ENCODE measurements around the gene GUCY2D. TPM values are rescaled to one million over a fixed set of nuclear protein-coding genes. Genes with fewer than 3 reads are reported as not detected.

Gene GUCY2D
- total RNA-seq, 3 donors from 2014 or later (not counting 1 experiment from before 2014, with no cell fraction given): not detected

DNA sequence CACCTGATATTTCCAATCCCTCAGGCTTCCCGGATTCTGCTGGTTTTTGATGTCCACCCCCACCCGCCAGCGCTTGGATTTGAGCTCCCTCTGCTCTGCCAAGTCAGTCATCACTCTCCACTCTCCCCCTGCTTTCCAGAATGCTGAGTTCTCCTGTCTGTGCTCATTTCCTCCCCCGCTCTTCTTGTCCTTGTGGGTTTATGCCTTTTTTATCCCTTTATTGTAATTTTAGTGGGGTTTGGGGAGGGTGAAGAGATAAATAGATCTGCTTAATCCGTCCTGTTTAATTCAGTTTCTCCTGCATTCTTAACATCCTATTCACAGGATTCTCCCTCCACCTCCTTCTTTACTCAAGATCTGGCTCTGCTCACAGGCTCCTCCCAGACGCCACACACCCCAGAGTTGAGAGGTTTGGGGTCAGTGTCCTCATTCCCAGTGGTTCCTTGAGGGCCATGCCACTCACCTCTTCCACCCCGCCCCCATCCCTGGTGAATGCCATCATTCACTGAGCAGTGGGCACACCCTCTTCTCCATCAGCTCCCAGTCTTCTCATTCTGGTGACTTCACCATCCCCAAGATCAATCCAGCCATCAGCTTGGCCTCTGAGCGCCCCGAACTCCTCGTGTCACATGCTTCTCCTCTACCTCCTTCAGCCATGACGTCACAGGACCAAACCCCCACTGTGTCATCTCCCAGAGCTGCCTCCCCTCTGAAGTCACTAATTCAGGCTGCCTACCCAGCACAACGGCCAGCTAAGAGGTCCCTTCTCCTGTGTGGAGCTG lies 15.1 kb upstream of the GUCY2D start:
- intact Hi-C loops (cut with micrococcal nuclease): no loop called here
- 86% methylated on average over 10 of the region's 12 CpGs for WGBS (ENCODE audit: insufficient coverage)
- H3K27ac ChIP-seq (ENCODE audit: low read length): no peak overlapping the region
- H3K4me1 ChIP-seq (ENCODE audit: control insufficient read depth, insufficient read depth, low read length): peaks cover 16% of the 10 kb centered on the region
- TF ChIP-seq, protein P1, sequence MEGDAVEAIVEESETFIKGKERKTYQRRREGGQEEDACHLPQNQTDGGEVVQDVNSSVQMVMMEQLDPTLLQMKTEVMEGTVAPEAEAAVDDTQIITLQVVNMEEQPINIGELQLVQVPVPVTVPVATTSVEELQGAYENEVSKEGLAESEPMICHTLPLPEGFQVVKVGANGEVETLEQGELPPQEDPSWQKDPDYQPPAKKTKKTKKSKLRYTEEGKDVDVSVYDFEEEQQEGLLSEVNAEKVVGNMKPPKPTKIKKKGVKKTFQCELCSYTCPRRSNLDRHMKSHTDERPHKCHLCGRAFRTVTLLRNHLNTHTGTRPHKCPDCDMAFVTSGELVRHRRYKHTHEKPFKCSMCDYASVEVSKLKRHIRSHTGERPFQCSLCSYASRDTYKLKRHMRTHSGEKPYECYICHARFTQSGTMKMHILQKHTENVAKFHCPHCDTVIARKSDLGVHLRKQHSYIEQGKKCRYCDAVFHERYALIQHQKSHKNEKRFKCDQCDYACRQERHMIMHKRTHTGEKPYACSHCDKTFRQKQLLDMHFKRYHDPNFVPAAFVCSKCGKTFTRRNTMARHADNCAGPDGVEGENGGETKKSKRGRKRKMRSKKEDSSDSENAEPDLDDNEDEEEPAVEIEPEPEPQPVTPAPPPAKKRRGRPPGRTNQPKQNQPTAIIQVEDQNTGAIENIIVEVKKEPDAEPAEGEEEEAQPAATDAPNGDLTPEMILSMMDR (IDR thresholded peaks at IDR 0.05): no peak
- H3K4me3 ChIP-seq (ENCODE audit: low read length): no peak overlapping the region
- H3K4me3 Mint-ChIP-seq: no peak overlapping the region
- no peaks in the 10 kb centered on the region for H3K9me3 Mint-ChIP-seq
- no peaks in the 10 kb centered on the region for H3K36me3 Mint-ChIP-seq
- no peaks in the 10 kb centered on the region for H3K36me3 ChIP-seq (ENCODE audit: control insufficient read depth, insufficient read depth, low read length)
- no peak for ATAC-seq
- H3K27me3 Mint-ChIP-seq (ENCODE audit: low read depth in 2 of 2): peaks cover 0 to 7% of the 10 kb centered on the region in 2 donors
- H3K9me3 ChIP-seq (ENCODE audit: control insufficient read depth, insufficient read depth, low read length): no peaks in the 10 kb centered on the region
- H3K4me1 Mint-ChIP-seq: peaks cover 22 to 25% of the 10 kb centered on the region in 2 donors
- DNase-seq: no peak
- H3K27ac Mint-ChIP-seq: no peak overlapping the region
- no peaks in the 10 kb centered on the region for H3K27me3 ChIP-seq (ENCODE audit: control insufficient read depth, insufficient read depth, low read length)

DNA sequence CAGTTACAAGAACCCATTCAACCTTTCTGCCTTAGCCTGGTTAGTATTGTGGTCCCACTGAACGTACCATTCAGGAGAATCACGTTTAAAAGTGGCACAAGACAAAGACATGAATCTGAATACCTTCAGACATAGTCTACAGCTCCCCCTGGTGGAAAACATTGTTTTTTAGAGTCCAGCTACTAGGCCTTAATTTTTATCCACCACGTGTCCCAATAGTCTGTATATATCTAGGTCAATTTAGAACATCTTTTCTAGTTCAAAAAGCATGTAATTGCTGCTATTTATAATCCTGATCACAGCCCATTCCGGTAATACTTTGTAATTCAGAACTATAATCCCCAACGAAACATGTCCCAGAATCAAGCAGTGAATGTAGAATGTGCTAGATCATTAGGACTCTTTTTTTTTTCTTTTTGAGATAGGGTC lies 13.7 kb upstream of the GUCY2D start:
- H3K9me3 Mint-ChIP-seq: no peaks in the 10 kb centered on the region

DNA sequence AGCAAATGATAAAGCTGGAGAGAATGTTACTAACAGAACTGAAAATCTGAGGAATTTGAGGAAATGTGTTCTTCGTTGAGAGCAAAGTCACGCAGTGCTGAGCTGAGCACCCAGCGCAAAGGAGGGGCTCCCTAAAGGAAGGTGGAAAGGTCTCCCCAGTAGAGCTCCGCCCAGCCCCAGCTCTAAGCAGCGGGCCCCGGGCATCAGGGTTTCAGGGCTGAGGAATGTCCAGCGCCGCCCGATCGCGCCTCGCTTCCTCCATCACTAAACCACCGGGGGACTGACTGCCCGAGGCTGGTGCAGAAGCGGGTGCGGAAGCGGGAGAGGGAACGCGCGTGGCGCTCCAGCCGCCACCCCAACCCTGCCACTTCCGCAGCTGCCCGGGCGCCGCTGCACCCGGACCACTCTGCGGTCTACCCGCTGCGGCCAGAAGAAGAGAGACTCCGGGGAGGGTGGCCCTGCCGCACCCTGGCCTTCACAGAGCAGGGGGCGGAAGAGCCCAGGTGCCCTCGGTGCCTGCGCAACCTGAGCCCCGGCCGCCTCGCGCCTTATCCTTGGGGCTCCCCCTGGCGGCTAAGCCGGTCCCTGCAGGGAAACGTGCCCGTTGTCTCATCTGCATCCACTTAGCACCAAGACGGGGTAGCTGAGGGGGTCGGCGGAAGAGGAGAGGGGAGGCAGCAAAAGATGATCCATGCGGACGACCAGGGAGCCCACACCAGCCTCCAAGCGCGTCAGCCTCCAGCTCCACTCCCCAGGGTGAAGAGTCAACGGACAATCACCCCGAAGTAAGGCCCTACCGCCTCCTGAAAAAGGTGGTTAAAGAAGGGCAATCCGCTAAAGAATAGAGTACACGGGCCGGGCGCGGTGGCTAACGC lies 12.4 kb upstream of the GUCY2D start:
- peak overlapping the region; percentile 83 to 91 for H3K27ac Mint-ChIP-seq
- Histone ChIP-seq H3K27ac (ENCODE audit: low read length) (peak overlapping the region; percentile 48), H3K36me3 (ENCODE audit: control insufficient read depth, insufficient read depth, low read length) (no peaks in the 10 kb centered on the region), H3K4me1 (ENCODE audit: control insufficient read depth, insufficient read depth, low read length) (peaks cover 16% of the 10 kb centered on the region), H3K27me3 (ENCODE audit: control insufficient read depth, insufficient read depth, low read length) (no peaks in the 10 kb centered on the region), H3K9me3 (ENCODE audit: control insufficient read depth, insufficient read depth, low read length) (no peaks in the 10 kb centered on the region), H3K4me3 (ENCODE audit: low read length) (peak overlapping the region; percentile 37)
- no peaks in the 10 kb centered on the region for H3K36me3 Mint-ChIP-seq
- peak; percentile 89 to 93 (median 91) for ATAC-seq
- peaks cover 9 to 11% of the 10 kb centered on the region in 2 donors for H3K27me3 Mint-ChIP-seq (ENCODE audit: low read depth in 2 of 2)
- peak overlapping the region; percentile 89 for H3K4me3 Mint-ChIP-seq
- TF ChIP-seq, protein P1 (IDR thresholded peaks at IDR 0.05): peak; percentile 90
- H3K9me3 Mint-ChIP-seq: no peaks in the 10 kb centered on the region
- peaks cover 22 to 25% of the 10 kb centered on the region in 2 donors for H3K4me1 Mint-ChIP-seq
- intact Hi-C loops (cut with micrococcal nuclease): loop anchor here (1.0 kb wide), 4 partner anchors 67 to 247 kb away; no protein-coding TSS in a partner anchor
- peak; percentile 94 for DNase-seq
- WGBS (ENCODE audit: insufficient coverage): 2% methylated on average over 59 of the region's 59 CpGs

More for the DNA sequence above, 13.7 kb upstream of the GUCY2D start:
- Mint-ChIP-seq H3K36me3 (no peaks in the 10 kb centered on the region), H3K27ac (peak overlapping the region; percentile 83 to 91), H3K27me3 (ENCODE audit: low read depth in 2 of 2) (peaks cover 0 to 3% of the 10 kb centered on the region in 2 donors), H3K4me1 (peaks cover 22 to 25% of the 10 kb centered on the region in 2 donors), H3K4me3 (peak overlapping the region; percentile 89)
- no peaks in the 10 kb centered on the region for H3K9me3 ChIP-seq (ENCODE audit: control insufficient read depth, insufficient read depth, low read length)
- H3K36me3 ChIP-seq (ENCODE audit: control insufficient read depth, insufficient read depth, low read length): no peaks in the 10 kb centered on the region
- 33% methylated on average over 3 of the region's 5 CpGs for WGBS (ENCODE audit: insufficient coverage)
- TF ChIP-seq, protein P1 (IDR thresholded peaks at IDR 0.05): peak; percentile 62
- no peak overlapping the region for H3K4me3 ChIP-seq (ENCODE audit: low read length)
- ATAC-seq: peak; percentile 54 to 71 (median 55)
- H3K4me1 ChIP-seq (ENCODE audit: control insufficient read depth, insufficient read depth, low read length): peaks cover 16% of the 10 kb centered on the region
- H3K27ac ChIP-seq (ENCODE audit: low read length): no peak overlapping the region
- intact Hi-C loops (cut with micrococcal nuclease): loop anchor here (1.0 kb wide), 1 partner anchor 166 kb away; no protein-coding TSS in a partner anchor
- no peaks in the 10 kb centered on the region for H3K27me3 ChIP-seq (ENCODE audit: control insufficient read depth, insufficient read depth, low read length)
- DNase-seq: peak in 1 of 2 donors; percentile 91

Measured in natural killer cell (primary cell).